CD14-positive monocyte (primary cell): ENCODE data around the gene ZNF778. TPM values are rescaled to one million over a fixed set of nuclear protein-coding genes. Genes with fewer than 3 reads are reported as not detected.
A peak's percentile ranks its signal among the peaks of the same experiment; 100 is the strongest.

Experiments
- DNase-seq, 3 donors: peaks; one replicate each; pipeline ENCODE4 v3.0.0-alpha.2; 2011 to 2022
- H2AFZ ChIP-seq: 2 replicates; pipeline ENCODE4 v1.6.0; 2012; ENCODE audit warnings: mild to moderate bottlenecking, low read depth, low read length, inconsistent platforms; ENCODE audit not compliant: insufficient read depth, poor library complexity, severe bottlenecking
- H3K27ac ChIP-seq, 2 donors: 1 replicate in 1 of 2; 2 replicates in 1 of 2; pipeline ENCODE4 v1.5.1; 2012 to 2013; ENCODE audit warnings: low read length in 2 of 2, control low read depth in 1 of 2, inconsistent platforms in 1 of 2, low read depth in 1 of 2, mild to moderate bottlenecking in 1 of 2
- H3K27me3 ChIP-seq, 2 donors: one replicate each; pipeline versions ENCODE4 v1.6.0 to v1.6.1; 2011 to 2013; ENCODE audit warnings: low read length in 2 of 2; ENCODE audit not compliant: control insufficient read depth in 2 of 2, insufficient read depth in 2 of 2
- H3K36me3 ChIP-seq, 2 donors: replicated peaks in 1 of 2; 1 replicate in 1 of 2; 2 replicates in 1 of 2; pipeline versions ENCODE4 v1.5.1 to v1.6.1; 2012 to 2013; ENCODE audit warnings: low read length in 2 of 2, control low read depth in 1 of 2, inconsistent platforms in 1 of 2, mild to moderate bottlenecking in 1 of 2; ENCODE audit not compliant: insufficient read depth in 2 of 2, control insufficient read depth in 1 of 2
- H3K4me1 ChIP-seq, 2 donors: 1 replicate in 1 of 2; 2 replicates in 1 of 2; pipeline versions ENCODE4 v1.5.1 to v1.6.1; 2012 to 2013; ENCODE audit warnings: low read length in 2 of 2, control low read depth in 1 of 2, inconsistent platforms in 1 of 2, mild to moderate bottlenecking in 1 of 2, moderate library complexity in 1 of 2; ENCODE audit not compliant: insufficient read depth in 2 of 2, control insufficient read depth in 1 of 2
- H3K4me2 ChIP-seq: replicated peaks from 2 replicates; pipeline ENCODE3; 2012; ENCODE audit warnings: low read length, moderate library complexity, mild to moderate bottlenecking; ENCODE audit not compliant: poor library complexity, severe bottlenecking; ENCODE audit errors: extremely low read depth
- H3K4me3 ChIP-seq, 3 experiments: fragments of 200-600 bp in 1 of 3; sonication (generic) in 1 of 3; replicated peaks in 1 of 3; 1 replicate in 2 of 3; 2 replicates in 1 of 3; pipeline ENCODE4 v1.5.1; 2011 to 2013; ENCODE audit warnings: low read length in 3 of 3, mild to moderate bottlenecking in 3 of 3, control low read depth in 2 of 3, low read depth in 2 of 3, inconsistent platforms in 1 of 3, moderate library complexity in 1 of 3
- H3K79me2 ChIP-seq: 2 replicates; pipeline ENCODE4 v1.6.0; 2012; ENCODE audit warnings: mild to moderate bottlenecking, control low read depth, inconsistent platforms, low read length, moderate library complexity; ENCODE audit not compliant: insufficient read depth
- H3K9ac ChIP-seq: 2 replicates; pipeline ENCODE4 v1.6.0; 2017; ENCODE audit warnings: low read length, mild to moderate bottlenecking; ENCODE audit not compliant: insufficient read depth, poor library complexity, severe bottlenecking
- H3K9me3 ChIP-seq, 2 donors: replicated peaks in 1 of 2; 1 replicate in 1 of 2; 2 replicates in 1 of 2; pipeline versions ENCODE4 v1.5.1 to v1.6.1; 2012 to 2013; ENCODE audit warnings: low read length in 2 of 2, control low read depth in 1 of 2; ENCODE audit not compliant: control insufficient read depth in 1 of 2, insufficient read depth in 1 of 2
- H4K20me1 ChIP-seq: 2 replicates; pipeline ENCODE4 v1.6.0; 2012; ENCODE audit warnings: mild to moderate bottlenecking, low read length, control low read depth, moderate library complexity; ENCODE audit not compliant: insufficient read depth
- H3K27ac Mint-ChIP-seq, 7 donors: one replicate each; pipeline ENCODE4 v1.8.0; 2020; ENCODE audit warnings: mild to moderate bottlenecking in 7 of 7, mixed read lengths in 7 of 7, moderate library complexity in 6 of 7, inconsistent platforms in 2 of 7
- H3K27me3 Mint-ChIP-seq, 3 donors: one replicate each; pipeline ENCODE4 v1.8.0; 2021 to 2022; ENCODE audit warnings: low read depth in 3 of 3, mild to moderate bottlenecking in 3 of 3, mixed read lengths in 3 of 3, moderate library complexity in 3 of 3, inconsistent platforms in 1 of 3
- H3K36me3 Mint-ChIP-seq, 2 donors: one replicate each; pipeline ENCODE4 v1.8.0; 2020; ENCODE audit warnings: mixed read lengths in 2 of 2, inconsistent platforms in 1 of 2, mild to moderate bottlenecking in 1 of 2
- H3K4me1 Mint-ChIP-seq: one replicate; pipeline ENCODE4 v1.8.0; 2020; ENCODE audit warnings: mild to moderate bottlenecking, mixed read lengths
- H3K4me3 Mint-ChIP-seq, 2 donors: one replicate each; pipeline ENCODE4 v1.8.0; 2020; ENCODE audit warnings: mild to moderate bottlenecking in 2 of 2, mixed read lengths in 2 of 2, moderate library complexity in 1 of 2
- H3K9me3 Mint-ChIP-seq, 7 donors: one replicate each; pipeline ENCODE4 v1.8.0; 2020 to 2022; ENCODE audit warnings: mixed read lengths in 7 of 7, mild to moderate bottlenecking in 6 of 7, moderate library complexity in 6 of 7, inconsistent platforms in 2 of 7
- WGBS: methylation state at CpG from one replicate; pipeline ENCODE4 v1.1.5; 2013; ENCODE audit warnings: missing lambda C conversion rate; ENCODE audit not compliant: insufficient coverage; 5-methylcytosine and 5-hydroxymethylcytosine counted together
- intact Hi-C, 2 donors: fragments of 100-400 bp; cut with micrococcal nuclease; formaldehyde crosslinking; loops; one replicate each; pipeline versions ENCODE4 v1.15.0 to v1.15.1; 2023
- polyA plus RNA-seq, 3 donors: library from polyadenylated mRNA; depleted of rRNA in 1 of 3; unstranded in 2 of 3; stranded (reverse) in 1 of 3; fragments of 300-500 nt in 2 of 3; fragments of >200 nt in 1 of 3; fragmentation: Illumina TruSeq in 2 of 3; gene quantifications; 1 replicate in 2 of 3; 2 replicates in 1 of 3; pipeline ENCODE4 v1.2.3, GENCODE V29; 2012 to 2021
- TF ChIP-seq, protein P1 (sequence below): fragments of 200-600 bp; IDR thresholded peaks from one replicate; pipeline ENCODE4 v1.8.0; 2022; ENCODE audit warnings: antibody characterized with exemption, mild to moderate bottlenecking

The ZNF778 gene
- polyA plus RNA-seq, 3 donors: 0.51 to 9.0 (median 0.60) TPM

DNA sequence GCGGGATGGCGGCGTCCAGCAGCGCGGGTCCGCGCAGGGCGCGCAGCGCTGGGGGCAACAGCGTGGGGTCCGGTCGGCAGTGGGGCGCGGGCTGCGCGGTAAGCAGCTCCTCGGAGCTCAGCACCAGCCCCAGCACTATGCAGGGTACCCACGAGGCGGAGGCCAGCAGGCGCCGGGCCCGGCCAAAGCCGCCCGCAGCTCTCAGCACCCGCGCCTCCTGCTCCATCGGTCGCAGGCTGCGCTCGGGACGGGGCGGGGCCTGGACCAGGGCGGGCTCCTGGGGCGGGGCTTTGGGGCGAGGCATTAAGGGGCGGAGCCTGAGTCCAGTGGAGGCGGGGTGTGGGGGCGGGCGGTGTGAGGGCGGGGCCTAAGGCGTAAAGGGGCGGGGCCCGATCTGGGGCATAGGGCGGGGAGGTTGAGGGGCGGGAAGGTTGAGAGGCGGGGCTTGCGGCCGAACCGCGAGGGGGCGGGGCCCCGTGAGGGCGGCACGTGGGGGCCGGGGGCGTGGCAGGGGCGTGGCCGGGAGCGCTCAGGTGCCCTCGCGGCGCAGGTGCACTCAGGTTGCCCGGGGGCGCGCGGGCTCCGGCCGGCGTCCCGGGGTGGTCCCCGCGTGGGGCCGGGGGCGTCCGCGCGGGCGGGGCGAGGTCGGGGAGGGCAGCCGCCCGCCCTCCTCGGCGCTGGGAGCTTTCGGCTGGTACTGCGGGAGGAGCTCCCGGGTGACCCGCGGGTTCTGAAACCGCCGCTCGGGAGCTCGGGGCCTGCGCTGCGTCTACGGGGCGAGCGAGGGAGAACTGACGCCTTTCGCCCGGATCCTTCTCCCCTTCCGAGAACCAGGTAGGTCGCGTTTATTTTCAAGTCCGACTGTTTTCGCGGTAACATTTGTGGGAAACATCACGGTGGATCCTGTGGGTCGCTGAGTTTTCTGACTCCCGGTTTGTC, 15.8 kb upstream of the ZNF778 start:
- H3K9ac ChIP-seq: no peak overlapping the region
- H3K4me2 ChIP-seq: peak overlapping the region; percentile 65
- H3K4me3 ChIP-seq: no peak overlapping the region
- no peaks in the 10 kb centered on the region for H4K20me1 ChIP-seq
- no peak overlapping the region for H2AFZ ChIP-seq
- peaks cover 31 to 51% of the 10 kb centered on the region in 2 donors for H3K27me3 ChIP-seq
- peaks cover 15 to 21% of the 10 kb centered on the region in 2 donors for H3K4me1 ChIP-seq
- peaks cover 49 to 70% (median 61%) of the 10 kb centered on the region in 3 donors for H3K27me3 Mint-ChIP-seq
- H3K4me3 Mint-ChIP-seq: peak overlapping the region; percentile 53 to 85
- no peak overlapping the region for H3K27ac ChIP-seq
- H3K36me3 ChIP-seq: no peaks in the 10 kb centered on the region
- H3K79me2 ChIP-seq: no peaks in the 10 kb centered on the region
- peaks cover 8 to 9% of the 10 kb centered on the region in 2 donors for H3K9me3 ChIP-seq
- intact Hi-C loops: no loop called here
- H3K9me3 Mint-ChIP-seq: peaks cover 3 to 20% (median 16%) of the 10 kb centered on the region in 7 donors
- under 1% methylated on average over 84 of the region's 111 CpGs for WGBS
- H3K36me3 Mint-ChIP-seq: peaks cover 3 to 6% of the 10 kb centered on the region in 2 donors
- TF ChIP-seq, protein P1, sequence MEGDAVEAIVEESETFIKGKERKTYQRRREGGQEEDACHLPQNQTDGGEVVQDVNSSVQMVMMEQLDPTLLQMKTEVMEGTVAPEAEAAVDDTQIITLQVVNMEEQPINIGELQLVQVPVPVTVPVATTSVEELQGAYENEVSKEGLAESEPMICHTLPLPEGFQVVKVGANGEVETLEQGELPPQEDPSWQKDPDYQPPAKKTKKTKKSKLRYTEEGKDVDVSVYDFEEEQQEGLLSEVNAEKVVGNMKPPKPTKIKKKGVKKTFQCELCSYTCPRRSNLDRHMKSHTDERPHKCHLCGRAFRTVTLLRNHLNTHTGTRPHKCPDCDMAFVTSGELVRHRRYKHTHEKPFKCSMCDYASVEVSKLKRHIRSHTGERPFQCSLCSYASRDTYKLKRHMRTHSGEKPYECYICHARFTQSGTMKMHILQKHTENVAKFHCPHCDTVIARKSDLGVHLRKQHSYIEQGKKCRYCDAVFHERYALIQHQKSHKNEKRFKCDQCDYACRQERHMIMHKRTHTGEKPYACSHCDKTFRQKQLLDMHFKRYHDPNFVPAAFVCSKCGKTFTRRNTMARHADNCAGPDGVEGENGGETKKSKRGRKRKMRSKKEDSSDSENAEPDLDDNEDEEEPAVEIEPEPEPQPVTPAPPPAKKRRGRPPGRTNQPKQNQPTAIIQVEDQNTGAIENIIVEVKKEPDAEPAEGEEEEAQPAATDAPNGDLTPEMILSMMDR: no peak
- H3K27ac Mint-ChIP-seq: no peak overlapping the region
- DNase-seq: peak; percentile 40 to 69 (median 53)
- peaks cover 16% of the 10 kb centered on the region for H3K4me1 Mint-ChIP-seq

DNA sequence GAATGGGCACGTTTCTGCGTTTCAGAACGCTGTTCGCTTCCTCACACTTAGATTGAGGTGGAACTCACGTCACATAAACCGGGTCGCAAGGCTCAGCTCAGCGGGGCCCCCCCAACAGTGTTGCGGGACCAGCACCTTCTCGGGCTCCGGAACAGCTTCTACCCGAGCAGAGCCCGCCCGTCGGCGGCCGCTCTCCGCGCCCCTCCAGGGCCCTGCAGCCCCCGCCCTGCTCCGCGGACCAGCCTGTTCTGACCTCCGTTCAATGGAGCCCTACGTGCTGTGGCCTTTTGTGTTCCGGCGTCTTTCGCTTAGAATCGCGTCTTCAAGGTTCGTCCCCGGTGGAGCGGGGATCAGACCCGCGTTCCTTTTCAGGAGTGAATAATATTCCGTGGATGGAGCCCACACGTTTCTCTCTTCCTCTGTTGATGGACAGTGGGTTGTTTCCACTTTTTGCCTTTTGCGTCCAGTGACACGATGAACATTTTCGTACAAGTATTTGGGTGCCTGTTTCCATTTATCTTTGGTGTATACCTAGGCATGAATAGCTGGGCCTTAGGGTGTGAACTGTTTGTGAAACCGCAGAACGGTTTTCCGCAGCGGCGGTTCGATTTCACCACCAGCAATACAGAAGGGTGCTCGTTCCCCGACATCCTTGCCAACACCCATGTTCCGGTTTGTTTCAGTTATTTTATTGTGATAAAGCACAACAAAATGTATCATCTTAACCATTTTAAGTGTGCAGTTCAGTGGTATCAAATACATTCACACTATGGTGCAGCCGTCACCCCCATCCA, 14.9 kb upstream of the ZNF778 start:
- Mint-ChIP-seq H3K27ac (no peak overlapping the region), H3K4me1 (peaks cover 16% of the 10 kb centered on the region), H3K27me3 (peaks cover 50 to 73% (median 62%) of the 10 kb centered on the region in 3 donors), H3K9me3 (peaks cover 3 to 20% (median 16%) of the 10 kb centered on the region in 7 donors), H3K4me3 (peak overlapping the region; percentile 53 to 85), H3K36me3 (peaks cover 3 to 6% of the 10 kb centered on the region in 2 donors)
- Histone ChIP-seq H3K9ac (no peak overlapping the region), H3K9me3 (peaks cover 8 to 9% of the 10 kb centered on the region in 2 donors), H3K27ac (no peak overlapping the region), H3K4me1 (peaks cover 15 to 21% of the 10 kb centered on the region in 2 donors), H2AFZ (no peak overlapping the region), H3K27me3 (peaks cover 31 to 51% of the 10 kb centered on the region in 2 donors), H4K20me1 (no peaks in the 10 kb centered on the region), H3K36me3 (no peaks in the 10 kb centered on the region), H3K4me3 (no peak overlapping the region), H3K4me2 (no peak overlapping the region), H3K79me2 (no peaks in the 10 kb centered on the region)
- TF ChIP-seq, protein P1: no peak
- no peak for DNase-seq
- intact Hi-C loops: no loop called here
- 34% methylated on average over 31 of the region's 49 CpGs for WGBS
